ENCODE results near the gene PJA1. TPM values are rescaled to one million over a fixed set of nuclear protein-coding genes. Genes with fewer than 3 reads are reported as not detected.

Gene PJA1
- total RNA-seq, 1 donor from 2014 or later: 16.2 TPM

- intact Hi-C loops (cut with micrococcal nuclease): no loop called here
These were observed 7.7 kb upstream of the PJA1 start for GRCh38 chrX:69172937-69173336.

GRCh38 chrX:69170319-69170718, 5.1 kb upstream of the PJA1 start:
- intact Hi-C loops (cut with micrococcal nuclease): no loop called here

GRCh38 chrX:69163936-69164741, 1.1 kb downstream of the PJA1 start:
- intact Hi-C loops (cut with micrococcal nuclease): loop anchor here (2.0 to 10.0 kb wide), 4 partner anchors 451 to 1291 kb away; partner anchors contain the start of genes EDA, IGBP1 and YIPF6

- intact Hi-C loops (cut with micrococcal nuclease): loop anchor here (10.0 kb wide), 2 partner anchors 452 to 1292 kb away; partner anchors contain the start of gene EDA
These were observed 2.8 kb downstream of the PJA1 start for GRCh38 chrX:69162361-69162865.

- intact Hi-C loops (cut with micrococcal nuclease): loop anchor here (10.0 kb wide), 2 partner anchors 453 to 1293 kb away; partner anchors contain the start of gene EDA
These were observed 3.4 kb downstream of the PJA1 start for GRCh38 chrX:69161786-69162349.

- intact Hi-C loops (cut with micrococcal nuclease): loop anchor here (10.0 kb wide), 2 partner anchors 453 to 1293 kb away; partner anchors contain the start of gene EDA
These were observed 3.9 kb downstream of the PJA1 start for GRCh38 chrX:69161371-69161770.

GRCh38 chrX:69158166-69158980, 6.9 kb downstream of the PJA1 start:
- intact Hi-C loops (cut with micrococcal nuclease): loop anchor here (1.0 to 5.0 kb wide), 2 partner anchors 64 to 129 kb away; no protein-coding TSS in a partner anchor

- intact Hi-C loops (cut with micrococcal nuclease): loop anchor here (5.0 kb wide), 1 partner anchor 131 kb away; no protein-coding TSS in a partner anchor
These were observed 8.6 kb downstream of the PJA1 start for GRCh38 chrX:69156638-69157037.

GRCh38 chrX:69155786-69156520, 9.3 kb downstream of the PJA1 start:
- intact Hi-C loops (cut with micrococcal nuclease): loop anchor here (5.0 kb wide), 1 partner anchor 131 kb away; no protein-coding TSS in a partner anchor

- intact Hi-C loops (cut with micrococcal nuclease): no loop called here
These were observed 11.2 kb downstream of the PJA1 start for GRCh38 chrX:69154051-69154450.

- intact Hi-C loops (cut with micrococcal nuclease): no loop called here
These were observed 12.1 kb downstream of the PJA1 start for GRCh38 chrX:69153060-69153730.

- intact Hi-C loops (cut with micrococcal nuclease): no loop called here
These were observed 12.8 kb downstream of the PJA1 start for GRCh38 chrX:69152417-69152841.

- intact Hi-C loops (cut with micrococcal nuclease): no loop called here
These were observed 13.4 kb downstream of the PJA1 start for GRCh38 chrX:69151866-69152284.

- intact Hi-C loops (cut with micrococcal nuclease): no loop called here
These were observed 14.8 kb downstream of the PJA1 start for GRCh38 chrX:69150281-69150960.

GRCh38 chrX:69149466-69150280, 15.6 kb downstream of the PJA1 start:
- intact Hi-C loops (cut with micrococcal nuclease): no loop called here

GRCh38 chrX:69148946-69149345, 16.3 kb downstream of the PJA1 start:
- intact Hi-C loops (cut with micrococcal nuclease): no loop called here

GRCh38 chrX:69146739-69147138, 18.5 kb downstream of the PJA1 start:
- intact Hi-C loops (cut with micrococcal nuclease): no loop called here

GRCh38 chrX:69145714-69146113, 19.5 kb downstream of the PJA1 start:
- intact Hi-C loops (cut with micrococcal nuclease): no loop called here

Measured in T-helper 1 cell treated with Interleukin-12 subunit alpha and Interleukin-12 subunit beta and Interleukin-4 antibody, amounts not matched to agents 30 ng/mL and 1 ng/mL, for 36 hours (primary cell).